Putamen (tissue), 1 donor: ENCODE results near the gene BORCS6.
"Not testable (repeated sequence)": the region's sequence is repeated elsewhere in the genome, so short reads cannot be mapped to it uniquely, and the experiment has no call there.

Experiments used
- DNase-seq: peaks from one replicate; pipeline ENCODE4 v3.0.0-alpha.2; 2016; ENCODE audit warnings: low spot score

The BORCS6 gene

GRCh38 chr17:8173056-8173870, 16.7 kb downstream of the BORCS6 start:
- DNase-seq, result peak; percentile 93

- DNase-seq, result not testable (repeated sequence)
These were observed 19.8 kb downstream of the BORCS6 start for GRCh38 chr17:8170186-8170585.

DNA sequence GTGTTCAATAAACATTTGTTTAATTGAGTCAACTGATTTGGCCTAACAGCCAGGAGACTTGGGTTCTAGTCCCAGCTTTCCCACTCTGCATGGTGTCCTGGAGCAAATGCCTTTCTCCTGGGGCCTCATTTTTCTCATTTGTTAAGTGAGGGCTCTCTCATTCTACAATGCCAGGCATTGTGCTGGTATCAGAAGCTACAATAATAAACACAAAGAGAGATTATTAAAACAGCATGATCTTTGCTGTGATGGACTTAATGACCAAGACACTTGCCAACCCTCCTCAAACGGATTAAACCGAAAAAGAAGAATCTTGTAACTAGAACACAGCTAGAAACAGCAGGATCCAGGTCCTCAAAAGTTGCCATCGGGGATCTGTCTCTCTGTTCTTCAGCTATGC, 22.5 kb downstream of the BORCS6 start:
- no peak for DNase-seq

GRCh38 chr17:8166731-8167130, 23.2 kb downstream of the BORCS6 start:
- no peak for DNase-seq

- DNase-seq, result no peak
These were observed 25.2 kb downstream of the BORCS6 start for GRCh38 chr17:8164815-8165131.

DNA sequence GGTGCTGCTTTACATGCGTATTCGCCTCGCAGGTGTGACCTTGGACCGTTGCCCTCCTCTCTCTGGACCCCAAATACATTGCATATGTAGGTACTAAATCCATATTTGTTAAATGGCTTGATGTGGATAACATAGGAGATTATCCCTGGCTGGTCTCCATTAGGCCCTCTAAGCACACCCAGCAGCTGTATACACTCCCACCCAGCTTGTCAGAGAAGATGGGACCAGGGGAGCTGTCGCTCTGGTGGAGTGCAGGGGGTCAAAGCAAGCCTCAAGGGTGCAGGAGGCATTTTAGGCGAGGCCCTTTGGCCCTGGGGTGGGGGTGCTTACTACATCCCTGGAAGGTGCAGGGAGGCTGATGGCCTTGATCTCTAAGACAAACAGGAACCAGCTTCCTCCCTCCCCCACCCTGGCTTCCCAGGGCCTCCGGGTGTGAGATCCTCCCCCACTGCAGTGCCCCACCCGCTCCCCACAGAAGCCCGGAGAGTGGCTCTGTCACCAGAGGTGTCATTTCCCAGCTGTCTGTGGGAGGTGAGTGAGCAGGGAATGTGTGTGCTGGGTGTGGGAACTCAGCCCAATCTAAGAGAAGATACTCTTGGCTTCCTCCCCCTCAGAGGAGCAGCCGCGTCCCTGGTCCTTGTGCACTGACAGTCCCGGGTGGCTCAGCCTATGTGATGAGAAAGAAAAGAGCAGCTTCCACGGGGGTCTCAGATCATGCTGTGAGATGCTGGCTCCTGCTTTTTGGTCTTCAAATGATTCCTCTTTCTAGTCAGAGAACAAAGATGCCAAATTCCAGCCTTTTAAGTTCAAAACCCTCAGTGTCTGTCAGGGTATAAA, 25.8 kb downstream of the BORCS6 start:
- no peak for DNase-seq

DNA sequence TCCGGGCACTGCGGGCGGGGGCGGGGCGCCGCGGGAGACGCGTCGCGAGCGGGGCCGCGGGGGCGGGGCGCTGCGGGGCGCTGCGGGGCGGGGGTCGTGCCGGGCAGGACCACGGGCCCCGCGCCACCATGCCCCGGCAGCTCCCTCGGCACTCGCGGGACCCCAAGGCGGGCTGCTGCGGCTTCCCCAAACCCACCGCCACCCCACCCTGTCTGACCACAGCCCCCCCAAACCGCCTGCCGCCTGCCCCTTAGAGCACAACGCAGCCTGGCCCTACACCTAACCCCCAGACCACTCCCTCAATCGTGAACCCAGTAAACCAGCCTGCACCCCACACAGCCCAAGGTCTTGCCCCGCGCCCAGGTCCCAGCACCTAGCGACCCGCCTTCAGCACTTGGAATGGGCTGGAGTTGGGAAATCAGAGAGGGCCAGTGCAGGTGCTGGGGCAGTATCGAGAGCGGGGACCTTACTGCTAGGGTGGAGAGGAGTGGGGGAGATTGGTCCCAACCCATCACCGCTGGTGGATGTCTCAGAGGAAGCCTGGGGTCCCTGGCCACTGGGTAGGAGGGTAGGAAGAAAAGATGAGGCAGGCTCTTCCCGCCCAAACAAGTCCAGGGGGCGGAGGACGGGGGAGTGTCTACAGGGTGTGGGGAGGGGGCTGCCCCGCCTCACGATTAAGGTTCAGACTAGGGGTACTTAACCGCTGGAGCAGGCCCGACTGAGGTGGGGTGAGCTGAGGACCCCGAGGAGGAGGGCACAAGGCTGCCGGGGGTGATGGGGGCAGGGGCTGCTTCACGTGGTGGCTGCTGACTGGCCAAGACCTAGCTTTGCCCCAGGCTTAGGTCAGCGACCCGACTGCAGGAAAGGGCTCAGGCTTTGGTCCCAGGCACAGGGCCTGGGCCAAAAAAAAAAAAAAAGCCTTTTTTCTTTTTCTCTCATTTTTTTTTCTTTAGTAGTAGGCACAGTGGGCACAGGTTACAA, 26.7 kb downstream of the BORCS6 start:
- DNase-seq, result no peak

DNA sequence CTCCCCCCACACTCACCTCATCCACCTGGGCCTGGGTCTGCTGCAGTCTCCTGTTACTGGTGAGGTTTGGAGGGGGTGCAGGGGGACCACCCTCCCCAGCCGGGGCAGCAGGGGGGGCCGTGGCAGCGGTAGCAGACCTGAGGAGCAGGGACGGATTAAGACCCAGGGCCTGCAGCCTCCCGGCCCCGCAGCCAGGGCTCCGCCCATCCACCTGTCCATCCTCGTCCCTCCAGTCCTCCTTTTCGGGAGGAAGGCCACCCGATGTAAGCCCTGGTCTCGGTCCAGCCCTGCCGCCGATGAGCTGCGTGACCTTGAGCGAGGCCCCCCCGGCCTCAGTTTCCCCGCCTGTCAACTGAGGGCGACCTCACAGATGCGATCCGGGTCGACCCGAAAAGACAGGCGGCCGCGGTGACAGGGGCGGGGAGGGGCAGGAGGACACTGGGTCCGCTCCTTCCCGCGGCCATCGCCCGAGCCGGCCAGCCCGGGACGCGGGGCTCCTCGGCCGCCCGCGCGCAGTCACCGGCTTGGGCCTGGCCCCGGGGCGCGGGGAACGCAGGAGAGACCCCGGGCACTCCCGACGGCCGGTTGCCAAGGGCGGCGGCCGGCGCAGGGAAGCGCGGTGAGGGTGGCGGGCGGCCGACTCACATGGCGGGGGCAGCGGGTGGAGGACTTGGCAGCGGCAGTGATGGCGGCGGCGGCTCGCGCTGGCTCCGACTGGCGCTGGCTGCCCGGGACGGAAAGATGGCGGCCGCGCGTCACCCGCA, 27.6 kb downstream of the BORCS6 start, which contains the start of gene VAMP2:
Gene VAMP2 (minus strand): TSS at position 716 of the 764 bp plus-strand sequence. CDS start 69 bp downstream, at position 647.
- no peak for DNase-seq

DNA sequence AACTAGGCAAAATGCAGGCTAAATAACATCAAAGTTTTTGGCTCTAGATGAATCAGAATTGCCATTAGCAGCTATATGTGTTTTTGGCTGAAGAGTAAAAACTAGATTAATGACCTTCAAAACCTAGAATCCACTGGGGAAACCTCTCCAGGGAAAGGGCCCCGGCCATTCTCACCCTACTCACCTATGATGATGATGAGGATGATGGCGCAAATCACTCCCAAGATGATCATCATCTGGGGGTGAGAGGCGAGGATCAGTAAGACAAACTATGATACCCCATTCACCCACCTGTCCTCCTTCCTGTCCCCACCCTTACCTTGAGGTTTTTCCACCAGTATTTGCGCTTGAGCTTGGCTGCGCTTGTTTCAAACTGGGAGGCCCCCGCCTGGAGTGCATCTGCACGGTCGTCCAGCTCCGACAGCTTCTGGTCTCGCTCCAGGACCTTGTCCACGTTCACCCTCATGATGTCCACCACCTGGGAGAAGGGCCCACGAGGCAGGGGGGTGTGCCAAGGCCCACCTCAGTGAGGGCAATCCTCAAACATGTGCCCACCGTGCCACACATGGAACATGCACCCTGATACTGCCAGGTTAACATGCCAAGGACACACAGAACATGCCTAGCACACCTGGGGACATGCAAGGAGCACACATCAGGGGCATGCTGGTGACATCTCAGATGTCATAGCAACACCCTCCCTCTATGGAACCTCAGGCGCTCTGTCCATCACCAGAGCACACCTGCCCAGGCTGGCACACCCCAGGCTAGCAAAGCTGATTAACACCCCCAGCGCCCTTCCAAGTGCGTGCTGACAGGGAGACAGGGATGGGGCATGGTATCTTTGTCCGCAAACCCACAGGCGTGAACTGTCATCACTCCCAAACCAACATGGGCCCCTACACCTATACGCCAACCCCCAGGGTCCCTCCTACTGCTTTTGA, 28.4 kb downstream of the BORCS6 start:
- DNase-seq, result no peak

DNA sequence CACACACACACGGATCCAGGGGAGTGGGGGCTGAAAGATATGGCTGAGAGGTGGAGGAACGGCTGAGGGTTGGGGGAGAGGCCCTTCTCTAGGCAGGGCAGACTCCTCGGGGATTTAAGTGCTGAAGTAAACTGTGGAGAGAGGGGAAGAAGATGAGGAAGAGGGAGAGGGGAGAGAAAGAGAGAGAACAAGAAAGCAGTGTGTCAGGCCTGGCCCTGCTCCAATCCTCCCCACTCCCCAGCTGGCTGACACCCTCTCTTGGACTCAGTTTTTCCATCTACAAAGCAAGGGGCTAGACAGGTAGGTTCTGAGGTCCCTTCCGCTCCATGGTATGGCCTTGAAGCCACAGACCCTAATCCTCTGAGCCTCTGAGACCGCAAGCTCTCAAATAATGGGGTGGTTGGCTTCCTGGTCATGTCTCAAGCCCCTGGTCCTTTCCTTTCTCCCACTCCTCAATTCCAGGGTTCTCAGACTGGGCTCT, 29.2 kb downstream of the BORCS6 start:
- DNase-seq, result no peak

DNA sequence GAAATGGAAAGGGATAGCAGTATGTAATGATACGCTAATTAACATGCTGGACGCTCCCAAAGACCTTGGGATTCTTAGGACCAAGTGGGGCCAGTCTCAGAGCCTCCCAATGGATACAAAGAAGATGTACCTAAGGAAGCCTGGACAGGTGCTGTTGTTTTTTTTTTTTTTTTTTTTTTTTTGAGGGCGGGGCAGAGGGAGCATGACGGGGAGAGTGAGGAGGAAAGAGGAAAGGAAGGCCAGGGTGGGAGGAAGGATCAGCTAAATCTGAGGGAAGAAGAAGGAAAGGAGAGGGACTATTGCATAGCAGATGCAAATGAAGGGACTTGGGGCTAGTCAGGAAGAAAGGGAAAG, 29.8 kb downstream of the BORCS6 start:
- no peak for DNase-seq

- no peak for DNase-seq
These were observed 30.3 kb downstream of the BORCS6 start for GRCh38 chr17:8159459-8160223.

GRCh38 chr17:8159032-8159400, 31.0 kb downstream of the BORCS6 start:
- no peak for DNase-seq

DNA sequence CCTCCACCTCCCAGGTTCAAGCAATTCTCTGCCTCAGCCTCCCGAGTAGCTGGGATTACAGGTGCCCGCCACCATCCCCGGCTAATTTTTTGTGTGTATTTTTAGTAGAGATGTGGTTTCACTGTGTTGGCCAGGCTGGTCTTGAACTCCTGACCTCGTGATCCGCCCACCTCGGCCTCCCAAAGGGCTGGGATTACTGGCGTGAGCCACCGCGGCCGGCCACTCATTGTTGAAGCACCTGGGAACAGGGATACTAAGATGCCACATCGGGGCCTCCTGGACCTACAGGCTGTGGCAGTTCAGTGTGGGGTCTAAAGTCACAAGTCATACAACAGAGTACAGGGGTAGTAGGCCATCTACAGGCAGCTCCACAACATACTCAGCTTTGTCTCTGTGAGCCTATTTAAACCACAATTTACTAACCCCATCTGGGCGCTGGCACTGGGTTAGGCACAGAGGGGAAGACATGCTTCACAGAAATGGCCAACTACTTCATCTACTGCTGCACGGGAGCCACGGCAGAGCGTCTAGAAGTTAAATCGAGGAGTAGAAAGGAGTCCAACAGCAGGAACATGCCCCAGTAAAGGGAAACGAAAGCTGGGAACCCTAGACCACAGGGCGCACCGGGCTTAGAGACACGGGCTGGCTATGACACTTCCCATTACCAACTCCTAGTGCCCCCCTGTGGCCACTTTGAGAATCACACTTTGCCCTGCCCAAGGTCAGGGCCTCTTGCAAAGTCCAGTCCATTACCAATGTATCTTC, 31.5 kb downstream of the BORCS6 start:
- DNase-seq, result peak; percentile 83

DNA sequence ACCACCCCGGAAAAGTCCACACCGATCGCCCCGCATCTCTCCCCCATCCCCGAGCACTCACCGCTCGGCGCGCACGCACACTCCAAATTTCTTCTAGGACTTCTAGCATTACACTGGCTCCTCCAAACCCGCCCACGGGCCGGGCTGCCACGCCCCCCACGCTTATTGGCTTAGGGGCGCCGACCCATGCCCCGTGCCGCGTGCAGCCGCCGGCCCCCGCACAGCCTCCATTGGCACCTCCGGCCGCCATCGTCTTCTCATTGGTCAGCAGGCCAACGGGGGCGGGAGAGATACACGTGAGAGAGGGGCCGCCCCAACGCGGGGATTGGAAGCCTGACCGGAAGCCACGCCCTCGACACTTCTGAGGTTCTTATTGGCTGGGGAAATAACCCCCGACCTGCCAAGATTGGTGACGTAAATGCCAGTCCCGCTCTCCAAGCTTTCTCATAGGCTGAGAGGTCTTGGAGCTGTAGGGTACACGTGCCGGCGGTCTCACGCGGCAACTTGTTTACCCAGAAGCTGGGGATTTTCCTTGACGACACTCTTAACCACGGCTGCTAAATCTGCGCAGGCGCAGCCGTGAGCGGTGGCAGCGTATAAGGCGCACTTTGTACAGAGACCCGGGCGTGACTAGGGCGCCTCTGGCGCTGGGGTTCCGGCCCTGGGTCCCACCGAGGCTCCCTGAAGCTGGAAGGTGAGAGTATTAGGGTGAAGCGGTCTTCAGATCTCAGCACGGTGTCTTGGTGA, 33.6 kb downstream of the BORCS6 start:
- DNase-seq, result peak; percentile 100

DNA sequence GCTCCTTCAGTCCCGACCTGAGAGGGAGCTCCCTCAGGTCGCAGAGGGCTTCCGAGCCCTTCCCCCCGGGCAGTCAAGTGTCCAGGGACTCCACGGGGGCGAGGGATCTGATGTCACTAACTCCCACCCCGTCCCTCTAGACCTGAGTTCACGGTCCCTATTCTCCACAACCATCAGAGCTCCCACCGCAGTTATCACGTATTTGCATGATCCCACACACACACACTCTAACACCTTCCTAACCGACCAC, 34.1 kb downstream of the BORCS6 start:
- DNase-seq, result no peak

DNA sequence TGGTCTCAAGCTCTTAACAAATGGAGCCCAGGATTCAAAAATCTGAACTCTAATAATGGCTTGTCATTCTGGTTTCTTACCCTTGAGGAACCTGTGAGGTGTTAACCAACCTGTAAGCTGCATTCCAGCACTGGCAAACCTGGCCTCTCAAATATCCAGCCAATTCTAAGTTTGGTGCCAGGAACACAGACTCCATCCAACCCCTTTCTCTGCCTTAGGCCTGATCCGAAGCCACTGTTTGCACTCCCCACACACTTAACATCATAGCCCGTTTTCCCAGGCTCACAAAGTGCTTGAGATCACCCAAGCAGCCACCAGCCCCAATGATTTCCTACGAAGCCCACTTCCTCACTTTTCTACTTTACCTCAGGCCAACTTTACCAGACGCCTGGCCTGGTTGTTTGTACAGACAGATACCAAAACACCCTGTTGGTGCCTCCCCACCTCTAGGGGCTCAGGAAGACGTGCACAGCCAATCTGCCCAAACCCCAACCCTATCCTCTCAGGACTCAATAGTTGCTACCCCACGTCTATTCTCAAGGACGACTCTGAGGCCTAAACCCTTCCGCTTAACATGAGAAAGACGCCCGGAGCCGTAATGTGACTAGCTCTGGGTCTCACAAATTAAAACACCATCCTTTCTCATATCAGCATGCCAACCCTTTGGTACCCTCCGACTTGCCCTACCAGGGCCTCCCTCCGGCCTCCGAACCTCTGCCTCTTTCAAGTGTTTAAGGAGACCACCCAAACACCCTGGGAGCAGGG, 34.6 kb downstream of the BORCS6 start:
- DNase-seq, result no peak
